ENCODE results near the gene GGT6.

The GGT6 gene

GRCh38 chr17:4599505-4600281 lies 39.3 kb upstream of the GGT6 start (continued):
- no peak for TF ChIP-seq ZNF292 (tag by site-specific recombination; IDR thresholded peaks at IDR 0.05; ENCODE audit: borderline replicate concordance, low read depth)
- no peak for TF ChIP-seq ZNF311 (tag by site-specific recombination; IDR thresholded peaks at IDR 0.05; ENCODE audit: borderline replicate concordance)
- TF ChIP-seq GLIS2 (tag by site-specific recombination; IDR thresholded peaks at IDR 0.05) = peak; percentile 44
- TF ChIP-seq ZFP41 (tag by site-specific recombination; IDR thresholded peaks at IDR 0.05; ENCODE audit: borderline replicate concordance) = no peak
- TF ChIP-seq ZNF433 (tag by site-specific recombination; IDR thresholded peaks at IDR 0.05; ENCODE audit: low read depth) = no peak
- 0 out of 2 replicates have a peak, but pooled peaks have one; percentile 6 for TF ChIP-seq ZBTB48 (tag by site-specific recombination; IDR thresholded peaks at IDR 0.05)
- TF ChIP-seq, protein P1, sequence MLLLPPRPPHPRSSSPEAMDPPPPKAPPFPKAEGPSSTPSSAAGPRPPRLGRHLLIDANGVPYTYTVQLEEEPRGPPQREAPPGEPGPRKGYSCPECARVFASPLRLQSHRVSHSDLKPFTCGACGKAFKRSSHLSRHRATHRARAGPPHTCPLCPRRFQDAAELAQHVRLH (tag by site-specific recombination; IDR thresholded peaks at IDR 0.05) = no peak
- TF ChIP-seq, protein P2, sequence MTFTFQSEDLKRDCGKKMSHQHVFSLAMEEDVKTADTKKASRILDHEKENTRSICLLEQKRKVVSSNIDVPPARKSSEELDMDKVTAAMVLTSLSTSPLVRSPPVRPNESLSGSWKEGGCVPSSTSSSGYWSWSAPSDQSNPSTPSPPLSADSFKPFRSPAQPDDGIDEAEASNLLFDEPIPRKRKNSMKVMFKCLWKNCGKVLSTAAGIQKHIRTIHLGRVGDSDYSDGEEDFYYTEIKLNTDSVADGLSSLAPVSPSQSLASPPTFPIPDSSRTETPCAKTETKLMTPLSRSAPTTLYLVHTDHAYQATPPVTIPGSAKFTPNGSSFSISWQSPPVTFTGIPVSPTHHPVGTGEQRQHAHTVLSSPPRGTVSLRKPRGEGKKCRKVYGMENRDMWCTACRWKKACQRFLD (tag by site-specific recombination; IDR thresholded peaks at IDR 0.05) = no peak
- TF ChIP-seq ZNF184 (tag by site-specific recombination; IDR thresholded peaks at IDR 0.05) = no peak
- no peak for TF ChIP-seq YY2 (tag by site-specific recombination; IDR thresholded peaks at IDR 0.05)
- no peak for TF ChIP-seq ZNF521 (tag by site-specific recombination; IDR thresholded peaks at IDR 0.05)
- TF ChIP-seq ZNF157 (tag by site-specific recombination; IDR thresholded peaks at IDR 0.05) = no peak
- TF ChIP-seq ZNF555 (tag by site-specific recombination; conservative IDR thresholded peaks at IDR 0.05) = no peak
- TF ChIP-seq, protein P3, sequence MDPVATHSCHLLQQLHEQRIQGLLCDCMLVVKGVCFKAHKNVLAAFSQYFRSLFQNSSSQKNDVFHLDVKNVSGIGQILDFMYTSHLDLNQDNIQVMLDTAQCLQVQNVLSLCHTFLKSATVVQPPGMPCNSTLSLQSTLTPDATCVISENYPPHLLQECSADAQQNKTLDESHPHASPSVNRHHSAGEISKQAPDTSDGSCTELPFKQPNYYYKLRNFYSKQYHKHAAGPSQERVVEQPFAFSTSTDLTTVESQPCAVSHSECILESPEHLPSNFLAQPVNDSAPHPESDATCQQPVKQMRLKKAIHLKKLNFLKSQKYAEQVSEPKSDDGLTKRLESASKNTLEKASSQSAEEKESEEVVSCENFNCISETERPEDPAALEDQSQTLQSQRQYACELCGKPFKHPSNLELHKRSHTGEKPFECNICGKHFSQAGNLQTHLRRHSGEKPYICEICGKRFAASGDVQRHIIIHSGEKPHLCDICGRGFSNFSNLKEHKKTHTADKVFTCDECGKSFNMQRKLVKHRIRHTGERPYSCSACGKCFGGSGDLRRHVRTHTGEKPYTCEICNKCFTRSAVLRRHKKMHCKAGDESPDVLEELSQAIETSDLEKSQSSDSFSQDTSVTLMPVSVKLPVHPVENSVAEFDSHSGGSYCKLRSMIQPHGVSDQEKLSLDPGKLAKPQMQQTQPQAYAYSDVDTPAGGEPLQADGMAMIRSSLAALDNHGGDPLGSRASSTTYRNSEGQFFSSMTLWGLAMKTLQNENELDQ (tag by site-specific recombination; IDR thresholded peaks at IDR 0.05; ENCODE audit: low read depth) = no peak
- TF ChIP-seq ZNF366 (tag by site-specific recombination; conservative IDR thresholded peaks at IDR 0.05) = peak; percentile 40
- TF ChIP-seq PBX3 (CRISPR knock-in tag; IDR thresholded peaks at IDR 0.05) = 0 out of 2 replicates have a peak, but pooled peaks have one; percentile 27
- TF ChIP-seq ZNF707 (tag by site-specific recombination; IDR thresholded peaks at IDR 0.05) = no peak
- TF ChIP-seq ZNF324 (tag by site-specific recombination; IDR thresholded peaks at IDR 0.05) = no peak
- no peak for TF ChIP-seq ZBTB11 (tag by site-specific recombination; conservative IDR thresholded peaks at IDR 0.05; ENCODE audit: low read depth)
- TF ChIP-seq ZNF239 (tag by site-specific recombination; IDR thresholded peaks at IDR 0.05) = no peak
- TF ChIP-seq ZNF391 (tag by site-specific recombination; IDR thresholded peaks at IDR 0.05; ENCODE audit: borderline replicate concordance, low read depth) = no peak
- no peak; the same call in 1 of the 2 replicates for TF ChIP-seq ZNF518A (tag by site-specific recombination; conservative IDR thresholded peaks at IDR 0.05; ENCODE audit: low read depth)
- TF ChIP-seq ZNF394 (tag by site-specific recombination; IDR thresholded peaks at IDR 0.05; ENCODE audit: borderline replicate concordance) = no peak
- peak; percentile 45 for TF ChIP-seq KLF9 (tag by site-specific recombination; IDR thresholded peaks at IDR 0.05; ENCODE audit: low read depth)
- TF ChIP-seq YY1 (tag by site-specific recombination; IDR thresholded peaks at IDR 0.05) = no peak

Data from HEK293 (cell line).